SK-N-SH treated with all-trans-retinoic acid at 6 μM for 48 hours (cell line): ENCODE measurements around the gene SFPQ.

Experiments
- ATAC-seq: fragments of 200-7000 bp; cut with Tn5 transposase; 3 replicates; pipeline ENCODE4 v1.9.1; 2020; ENCODE audit warnings: mild to moderate bottlenecking, moderate library complexity
- ARNTL ChIP-seq: fragments of 450-650 bp; formaldehyde crosslinking; IDR thresholded peaks from 2 replicates; pipeline ENCODE4 v1.5.0; 2020; ENCODE audit warnings: low read depth, mild to moderate bottlenecking, moderate library complexity, borderline replicate concordance
- CSDC2 ChIP-seq: fragments of 250-450 bp; sonication (Bioruptor Pico); IDR thresholded peaks from 2 replicates; pipeline ENCODE4 v1.5.0; 2020; ENCODE audit warnings: mild to moderate bottlenecking, moderate library complexity
- ESRRG ChIP-seq: fragments of 250-450 bp; sonication (Bioruptor Pico); IDR thresholded peaks from 2 replicates; pipeline ENCODE4 v1.6.1; 2021; ENCODE audit warnings: mild to moderate bottlenecking
- GLIS3 ChIP-seq: fragments of 250-450 bp; sonication (Bioruptor Pico); IDR thresholded peaks from 2 replicates; pipeline ENCODE4 v1.5.0; 2020; ENCODE audit warnings: mild to moderate bottlenecking, moderate library complexity
- PATZ1 ChIP-seq: fragments of 250-450 bp; sonication (Bioruptor Pico); IDR thresholded peaks from 2 replicates; pipeline ENCODE4 v1.8.0; 2020; ENCODE audit warnings: mild to moderate bottlenecking, moderate library complexity, borderline replicate concordance
- POU6F1 ChIP-seq: fragments of 250-450 bp; sonication (Bioruptor Pico); IDR thresholded peaks from 2 replicates; pipeline ENCODE4 v1.8.0; 2021; ENCODE audit warnings: low read depth, mild to moderate bottlenecking, moderate library complexity, borderline replicate concordance
- PPARA ChIP-seq: fragments of 250-450 bp; sonication (Bioruptor Pico); IDR thresholded peaks from 2 replicates; pipeline ENCODE4 v1.5.0; 2020; ENCODE audit warnings: mild to moderate bottlenecking, borderline replicate concordance
- RARB ChIP-seq: fragments of 250-450 bp; sonication (Bioruptor Pico); IDR thresholded peaks from 2 replicates; pipeline ENCODE4 v1.8.0; 2021; ENCODE audit warnings: mild to moderate bottlenecking, moderate library complexity
- SNAI2 ChIP-seq: fragments of 250-450 bp; sonication (Bioruptor Pico); IDR thresholded peaks from 2 replicates; pipeline ENCODE4 v1.5.0; 2020; ENCODE audit warnings: mild to moderate bottlenecking, moderate library complexity
- TCF4 ChIP-seq: fragments of 250-450 bp; sonication (Bioruptor Pico); IDR thresholded peaks from 2 replicates; pipeline ENCODE4 v1.8.0; 2021; ENCODE audit warnings: mild to moderate bottlenecking, moderate library complexity, borderline replicate concordance
- TOX ChIP-seq: fragments of 250-450 bp; sonication (Bioruptor Pico); IDR thresholded peaks from 2 replicates; pipeline ENCODE4 v1.8.0; 2021; ENCODE audit warnings: mild to moderate bottlenecking, moderate library complexity, borderline replicate concordance
- TSHZ2 ChIP-seq: fragments of 250-450 bp; sonication (Bioruptor Pico); IDR thresholded peaks from 2 replicates; pipeline ENCODE4 v1.5.0; 2020; ENCODE audit warnings: mild to moderate bottlenecking, moderate library complexity
- ZC3H10 ChIP-seq: fragments of 250-450 bp; sonication (Bioruptor Pico); IDR thresholded peaks from 2 replicates; pipeline ENCODE4 v1.5.1; 2021; ENCODE audit warnings: mild to moderate bottlenecking, moderate library complexity
- ZFP3 ChIP-seq: fragments of 250-450 bp; sonication (Bioruptor Pico); IDR thresholded peaks from 2 replicates; pipeline ENCODE4 v1.5.0; 2020; ENCODE audit warnings: mild to moderate bottlenecking, moderate library complexity
- ZFP30 ChIP-seq: fragments of 450-650 bp; formaldehyde crosslinking; IDR thresholded peaks from 2 replicates; pipeline ENCODE4 v1.5.0; 2022; ENCODE audit warnings: mild to moderate bottlenecking, moderate library complexity
- ZNF565 ChIP-seq: fragments of 450-650 bp; formaldehyde crosslinking; conservative IDR thresholded peaks from 2 replicates; pipeline ENCODE4 v1.5.0; 2020; ENCODE audit warnings: low read depth, mild to moderate bottlenecking, moderate library complexity
- ZNF70 ChIP-seq: fragments of 450-650 bp; formaldehyde crosslinking; IDR thresholded peaks from 2 replicates; pipeline ENCODE4 v1.5.0; 2020; ENCODE audit warnings: mild to moderate bottlenecking, moderate library complexity
- ZNF8 ChIP-seq: fragments of 450-650 bp; formaldehyde crosslinking; IDR thresholded peaks from 2 replicates; pipeline ENCODE4 v1.5.0; 2020; ENCODE audit warnings: mild to moderate bottlenecking, moderate library complexity

The SFPQ gene

GRCh38 chr1:35203295-35203694 lies 10.3 kb upstream of the SFPQ start:
- TF ChIP-seq ZNF8 (CRISPR knock-in tag) (no peak), ZNF70 (CRISPR knock-in tag) (no peak), PPARA (no peak), ZNF565 (CRISPR knock-in tag) (no peak), TOX (no peak), RARB (CRISPR knock-in tag) (no peak)
- no peak for ATAC-seq

GRCh38 chr1:35202048-35202719 lies 9.2 kb upstream of the SFPQ start:
- ATAC-seq, result peak; percentile 100
- TF ChIP-seq ZFP3 (CRISPR knock-in tag) (0 out of 2 replicates have a peak, but pooled peaks have one; percentile 42), ARNTL (CRISPR knock-in tag) (no peak)

- no peak for TF ChIP-seq ZC3H10 (CRISPR knock-in tag)
- TF ChIP-seq SNAI2 (CRISPR knock-in tag), result no peak
- no peak for TF ChIP-seq ZNF565 (CRISPR knock-in tag)
- TF ChIP-seq ARNTL (CRISPR knock-in tag), result no peak
- no peak for TF ChIP-seq ZFP30
- TF ChIP-seq ZNF70 (CRISPR knock-in tag), result no peak
- no peak for TF ChIP-seq RARB (CRISPR knock-in tag)
- no peak for TF ChIP-seq PATZ1
- TF ChIP-seq TOX, result no peak
- ATAC-seq, result no peak
Measured at GRCh38 chr1:35201631-35202030, 8.7 kb upstream of the SFPQ start.

GRCh38 chr1:35192056-35192852 lies 691 bp downstream of the SFPQ start:
- ATAC-seq, result peak; percentile 54
- TF ChIP-seq PPARA (no peak), TSHZ2 (CRISPR knock-in tag) (no peak), ZFP30 (no peak), TCF4 (CRISPR knock-in tag) (no peak), CSDC2 (CRISPR knock-in tag) (no peak), GLIS3 (CRISPR knock-in tag) (no peak), TOX (no peak), ZC3H10 (CRISPR knock-in tag) (no peak)

GRCh38 chr1:35191429-35192055 lies 1.4 kb downstream of the SFPQ start:
- no peak for ATAC-seq
- TF ChIP-seq ZFP30 (no peak), POU6F1 (CRISPR knock-in tag) (no peak), ZNF565 (CRISPR knock-in tag) (no peak), GLIS3 (CRISPR knock-in tag) (no peak), ZFP3 (CRISPR knock-in tag) (no peak), ESRRG (no peak), TSHZ2 (CRISPR knock-in tag) (no peak), ZNF70 (CRISPR knock-in tag) (no peak), SNAI2 (CRISPR knock-in tag) (no peak)
